K562 (cell line): Measurements from ENCODE around the gene CTIF.

Experiments used
- AFF4 ChIP-seq: sonication (generic); formaldehyde crosslinking; IDR thresholded peaks from 2 replicates; pipeline ENCODE4 v1.8.0; 2023; ENCODE audit warnings: mild to moderate bottlenecking, missing genetic modification reagents
- ARNT ChIP-seq, 2 experiments: fragments of 450-650 bp; IDR thresholded peaks; 2 replicates each; pipeline ENCODE4 v1.6.1; 2016; ENCODE audit warnings: mild to moderate bottlenecking in 1 of 2
- BRF2 ChIP-seq: IDR thresholded peaks from 3 replicates; pipeline ENCODE4 v1.6.1; 2011; ENCODE audit warnings: borderline replicate concordance, mild to moderate bottlenecking; ENCODE audit not compliant: insufficient read length, insufficient read depth
- CEBPB ChIP-seq: fragments of 450-650 bp; IDR thresholded peaks from 2 replicates; pipeline ENCODE4 v1.6.1; 2016; ENCODE audit warnings: missing genetic modification characterization, missing compliant biosample characterization
- CTCF ChIP-seq, 3 experiments: IDR thresholded peaks in 2 of 3; conservative IDR thresholded peaks in 1 of 3; 2 replicates each; pipeline ENCODE4 v1.5.1; 2011 to 2012; ENCODE audit warnings: low read length in 3 of 3, mild to moderate bottlenecking in 3 of 3, control low read depth in 2 of 3, improper control_type of control experiment in 1 of 3, inconsistent platforms in 1 of 3, low read depth in 1 of 3, mixed read lengths in 1 of 3, moderate library complexity in 1 of 3; ENCODE audit not compliant: insufficient read depth in 2 of 3
- DIDO1 ChIP-seq: fragments of 450-650 bp; IDR thresholded peaks from 2 replicates; pipeline ENCODE4 v1.6.1; 2016; ENCODE audit warnings: low read depth, missing biosample characterization, missing genetic modification characterization
- KDM2B ChIP-seq: fragments of 250-450 bp; sonication (Bioruptor Pico); IDR thresholded peaks from 2 replicates; pipeline ENCODE4 v1.8.0; 2021; ENCODE audit warnings: mild to moderate bottlenecking, moderate library complexity
- NR3C1 ChIP-seq: sonication (generic); formaldehyde crosslinking; IDR thresholded peaks from 2 replicates; pipeline ENCODE4 v1.8.1; 2022; ENCODE audit warnings: missing genetic modification reagents
- PCBP1 ChIP-seq: fragments of 200-400 bp; formaldehyde crosslinking; IDR thresholded peaks from 2 replicates; pipeline ENCODE4 v1.6.1; 2018; ENCODE audit warnings: mild to moderate bottlenecking, low read depth, low read length; ENCODE audit not compliant: poor library complexity, severe bottlenecking
- PREB ChIP-seq: sonication (generic); formaldehyde crosslinking; IDR thresholded peaks from 2 replicates; pipeline ENCODE4 v1.8.1; 2023; ENCODE audit warnings: mild to moderate bottlenecking, missing genetic modification reagents
- SMC3 ChIP-seq: conservative IDR thresholded peaks from 2 replicates; pipeline ENCODE4 v1.6.1; 2011; ENCODE audit warnings: low read depth, low read length, improper control_type of control experiment; ENCODE audit not compliant: insufficient read depth
- TEAD4 ChIP-seq, 2 experiments: sonication (generic) in 1 of 2; formaldehyde crosslinking in 1 of 2; IDR thresholded peaks; 2 replicates each; pipeline versions ENCODE4 v1.6.1 to v1.8.0; 2012 to 2022; ENCODE audit warnings: borderline replicate concordance in 1 of 2, inconsistent platforms in 1 of 2, low read length in 1 of 2, mild to moderate bottlenecking in 1 of 2, missing genetic modification reagents in 1 of 2
- TF ChIP-seq, protein P1 (sequence below): sonication (generic); formaldehyde crosslinking; IDR thresholded peaks from 2 replicates; pipeline ENCODE4 v1.8.0; 2022; ENCODE audit warnings: mild to moderate bottlenecking, missing genetic modification reagents

GRCh38 chr18:48592540-48593171 lies 53.8 kb downstream of the CTIF start:
- TF ChIP-seq AFF4 (CRISPR knock-in tag) (no peak), BRF2 (no peak), PCBP1 (no peak), CEBPB (tag) (no peak), ARNT (IDR thresholded peaks at IDR 0.05) (no peak), NR3C1 (CRISPR knock-in tag) (no peak), TEAD4 (IDR thresholded peaks at IDR 0.05; ENCODE audit: low read length) (peak; percentile 86), TEAD4 (CRISPR knock-in tag; IDR thresholded peaks at IDR 0.05; ENCODE audit: borderline replicate concordance) (no peak), KDM2B (CRISPR knock-in tag) (no peak), CTCF (IDR thresholded peaks at IDR 0.05 in 2 of 3, conservative IDR thresholded peaks at IDR 0.05 in 1 of 3; ENCODE audit: insufficient read depth in 2 of 3, low read depth in 1 of 3, low read length in 3 of 3) (no peak), DIDO1 (tag) (no peak), PREB (CRISPR knock-in tag) (no peak), SMC3 (no peak)
- TF ChIP-seq, protein P1, sequence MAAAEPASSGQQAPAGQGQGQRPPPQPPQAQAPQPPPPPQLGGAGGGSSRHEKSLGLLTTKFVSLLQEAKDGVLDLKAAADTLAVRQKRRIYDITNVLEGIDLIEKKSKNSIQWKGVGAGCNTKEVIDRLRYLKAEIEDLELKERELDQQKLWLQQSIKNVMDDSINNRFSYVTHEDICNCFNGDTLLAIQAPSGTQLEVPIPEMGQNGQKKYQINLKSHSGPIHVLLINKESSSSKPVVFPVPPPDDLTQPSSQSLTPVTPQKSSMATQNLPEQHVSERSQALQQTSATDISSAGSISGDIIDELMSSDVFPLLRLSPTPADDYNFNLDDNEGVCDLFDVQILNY (CRISPR knock-in tag), result no peak
